IPS-15b (cell line): ENCODE measurements around the gene GRM6.

Experiments
- H3K27me3 ChIP-seq: one replicate; pipeline ENCODE4 v1.6.1; 2013; ENCODE audit warnings: low read length; ENCODE audit not compliant: control insufficient read depth, insufficient read depth
- H3K36me3 ChIP-seq: one replicate; pipeline ENCODE4 v1.6.1; 2013; ENCODE audit warnings: low read length; ENCODE audit not compliant: control insufficient read depth, insufficient read depth
- H3K4me1 ChIP-seq: one replicate; pipeline ENCODE4 v1.6.1; 2013; ENCODE audit warnings: mild to moderate bottlenecking, low read length; ENCODE audit not compliant: control insufficient read depth, insufficient read depth
- H3K4me3 ChIP-seq: one replicate; pipeline ENCODE4 v1.5.1; 2013; ENCODE audit warnings: low read depth, low read length
- H3K9ac ChIP-seq: one replicate; pipeline ENCODE4 v1.6.1; 2013; ENCODE audit warnings: low read depth, mild to moderate bottlenecking, low read length
- H3K9me3 ChIP-seq: one replicate; pipeline ENCODE4 v1.6.1; 2013; ENCODE audit warnings: mild to moderate bottlenecking, low read length; ENCODE audit not compliant: control insufficient read depth, insufficient read depth

GRM6 gene

DNA sequence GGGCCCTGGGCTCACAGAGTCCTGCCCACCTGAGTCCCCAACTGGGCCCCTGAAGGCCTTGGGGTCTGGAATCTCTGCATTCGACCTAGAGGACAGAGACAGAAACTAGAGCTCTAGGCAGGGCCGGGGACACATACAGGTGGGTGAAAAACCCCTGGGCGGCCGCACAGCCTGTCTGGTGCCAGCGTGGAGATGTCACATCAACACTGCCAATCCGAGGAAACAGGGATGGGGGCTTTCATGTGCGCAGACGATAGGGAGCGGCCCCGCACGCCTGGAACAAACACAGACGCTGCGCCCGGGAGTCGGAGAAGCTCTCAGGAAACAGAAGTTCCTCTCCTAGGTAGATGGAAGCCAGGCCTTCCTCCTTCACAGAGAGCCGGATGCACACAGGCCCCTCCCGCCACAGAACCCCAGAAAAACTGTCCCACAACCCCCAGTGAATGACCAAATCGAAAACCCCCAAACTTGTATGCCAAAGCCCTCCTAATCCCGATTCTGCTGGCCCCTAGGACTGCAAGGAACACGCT, 1.8 kb downstream of the GRM6 start:
- peaks cover under 1% of the 10 kb centered on the region for H3K9me3 ChIP-seq
- H3K9ac ChIP-seq = no peak overlapping the region
- no peak overlapping the region for H3K4me3 ChIP-seq
- no peaks in the 10 kb centered on the region for H3K4me1 ChIP-seq
- no peaks in the 10 kb centered on the region for H3K36me3 ChIP-seq
- H3K27me3 ChIP-seq = peaks cover 33% of the 10 kb centered on the region

DNA sequence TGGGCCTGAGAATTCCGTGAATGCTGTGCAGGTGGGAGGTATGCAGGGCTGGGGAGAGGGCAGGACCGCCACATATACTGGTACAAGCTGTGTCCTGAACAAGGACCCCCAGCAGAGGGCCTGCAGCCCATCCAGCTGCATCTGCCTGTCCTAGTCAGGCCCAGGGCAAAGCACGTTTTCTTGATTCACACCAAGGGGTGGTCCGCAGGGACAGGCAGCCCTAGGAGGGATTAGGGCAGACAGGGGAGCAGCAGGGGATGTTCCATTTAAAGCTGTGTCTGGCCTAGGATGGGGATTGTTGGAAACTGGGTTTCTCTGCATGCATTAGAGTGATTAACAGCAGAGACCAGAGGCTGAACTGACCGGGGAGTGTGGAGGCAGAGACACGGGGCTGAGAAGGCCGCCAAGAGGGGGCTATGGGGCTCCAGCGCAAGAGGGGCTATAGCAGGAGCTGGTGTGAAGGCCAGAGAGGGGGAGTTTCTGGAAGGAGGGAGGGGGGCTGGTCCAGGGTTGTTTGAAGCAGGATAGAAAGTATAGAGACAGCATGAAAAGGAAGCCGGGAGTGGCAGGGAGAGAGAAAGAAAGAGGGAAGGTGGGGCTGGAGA, 2.7 kb downstream of the GRM6 start:
- Histone ChIP-seq H3K9me3 (peaks cover 5% of the 10 kb centered on the region), H3K4me1 (no peaks in the 10 kb centered on the region), H3K4me3 (no peak overlapping the region), H3K27me3 (peaks cover 33% of the 10 kb centered on the region), H3K36me3 (no peaks in the 10 kb centered on the region), H3K9ac (no peak overlapping the region)

DNA sequence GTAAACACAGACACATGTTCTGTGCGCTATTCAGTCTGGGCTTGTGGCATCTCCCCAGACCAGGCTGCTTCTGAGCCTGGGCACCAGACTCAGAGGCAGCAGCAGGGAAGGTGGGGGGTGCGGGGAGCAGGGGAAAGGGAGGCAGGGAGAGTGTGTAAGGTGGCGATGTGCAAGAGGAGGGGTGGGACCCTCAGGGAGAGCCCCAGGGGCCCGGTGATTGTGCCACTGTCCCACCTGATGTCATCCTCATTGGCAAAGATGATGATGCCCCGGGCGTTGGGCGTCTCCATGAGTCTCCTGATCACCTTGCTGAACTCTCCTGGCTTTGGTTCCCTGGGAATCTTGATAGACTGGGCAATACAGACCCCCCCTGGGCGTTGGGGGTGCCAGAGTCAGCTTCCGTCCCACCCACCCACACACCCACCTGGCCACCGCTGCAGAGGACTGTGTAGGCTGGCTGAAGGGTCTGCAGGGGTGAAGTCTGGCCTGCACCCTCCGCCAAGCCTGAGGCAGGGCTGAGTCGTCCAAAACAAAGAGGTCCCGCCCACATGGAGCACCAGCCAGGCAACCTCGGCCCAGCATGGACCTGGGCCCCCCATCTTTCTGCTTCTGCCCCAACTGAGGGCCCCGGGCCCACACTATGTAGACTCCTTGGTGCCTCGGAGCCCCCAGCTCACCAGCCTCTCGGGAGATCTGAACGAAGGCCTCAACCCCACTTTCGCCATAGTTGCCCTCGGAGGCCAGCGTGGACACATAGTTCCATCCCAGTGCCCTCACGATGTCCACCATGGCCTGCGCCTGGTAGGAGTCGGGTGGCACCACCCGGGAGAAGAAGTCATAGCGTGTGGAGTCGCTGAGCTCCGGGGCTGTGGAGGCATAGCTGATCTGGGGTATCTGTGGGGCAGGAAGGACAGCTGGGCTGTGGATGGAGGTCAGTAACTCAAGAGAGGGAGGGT, 3.7 kb downstream of the GRM6 start:
- Histone ChIP-seq H3K9me3 (peaks cover 5% of the 10 kb centered on the region), H3K36me3 (no peaks in the 10 kb centered on the region), H3K27me3 (peaks cover 31% of the 10 kb centered on the region), H3K4me3 (no peak overlapping the region), H3K4me1 (no peaks in the 10 kb centered on the region), H3K9ac (no peak overlapping the region)

GRCh38 chr5:178990491-178990890, 4.6 kb downstream of the GRM6 start:
- Histone ChIP-seq H3K9me3 (peaks cover 5% of the 10 kb centered on the region), H3K9ac (no peak overlapping the region), H3K36me3 (no peaks in the 10 kb centered on the region), H3K4me3 (no peak overlapping the region), H3K4me1 (no peaks in the 10 kb centered on the region), H3K27me3 (peaks cover 23% of the 10 kb centered on the region)

GRCh38 chr5:178989311-178989710, 5.8 kb downstream of the GRM6 start:
- Histone ChIP-seq H3K9ac (no peak overlapping the region), H3K36me3 (no peaks in the 10 kb centered on the region), H3K4me1 (no peaks in the 10 kb centered on the region), H3K27me3 (peaks cover 15% of the 10 kb centered on the region), H3K4me3 (no peak overlapping the region), H3K9me3 (peaks cover 5% of the 10 kb centered on the region)

DNA sequence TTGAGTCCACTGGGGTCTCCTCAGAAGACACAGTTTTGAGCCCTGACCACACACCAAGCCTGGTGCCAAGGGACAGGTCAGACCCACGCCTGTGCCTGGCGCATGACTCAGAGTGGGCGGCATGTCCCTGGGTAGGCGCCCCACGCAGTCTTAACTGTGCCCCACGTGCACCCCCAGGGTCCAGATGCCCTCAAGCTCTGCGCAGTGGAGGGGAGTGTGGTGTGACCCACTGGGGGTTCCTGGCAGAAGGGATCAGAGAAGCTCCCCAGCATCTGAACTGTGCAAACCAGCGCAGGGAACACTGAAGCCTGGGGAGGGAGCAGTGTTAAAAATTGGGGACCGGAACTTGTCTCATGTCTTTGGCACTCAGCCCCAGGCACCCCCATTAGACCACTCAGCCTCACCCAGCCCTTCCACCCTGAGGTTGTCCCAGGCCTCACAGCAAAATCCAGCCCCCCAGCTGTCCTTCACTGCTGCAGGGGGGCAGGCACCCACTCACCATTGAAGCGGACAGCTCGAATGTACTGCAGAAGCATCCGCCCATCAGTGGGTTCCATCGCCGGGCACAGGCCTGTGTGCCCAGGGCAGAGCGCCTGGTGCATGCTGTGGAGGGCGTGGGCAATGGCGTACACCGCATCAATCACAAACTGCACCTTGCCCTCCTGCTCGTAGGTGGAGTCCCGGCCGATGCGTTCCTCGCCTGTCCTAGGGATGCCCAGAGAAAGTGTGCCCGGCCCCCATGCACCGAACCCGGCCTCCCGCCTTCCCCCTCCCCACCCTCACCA, 6.5 kb downstream of the GRM6 start:
- H3K4me1 ChIP-seq = no peaks in the 10 kb centered on the region
- H3K9me3 ChIP-seq = peaks cover 5% of the 10 kb centered on the region
- H3K27me3 ChIP-seq = peaks cover 8% of the 10 kb centered on the region
- H3K9ac ChIP-seq = no peak overlapping the region
- H3K36me3 ChIP-seq = no peaks in the 10 kb centered on the region
- H3K4me3 ChIP-seq = no peak overlapping the region

DNA sequence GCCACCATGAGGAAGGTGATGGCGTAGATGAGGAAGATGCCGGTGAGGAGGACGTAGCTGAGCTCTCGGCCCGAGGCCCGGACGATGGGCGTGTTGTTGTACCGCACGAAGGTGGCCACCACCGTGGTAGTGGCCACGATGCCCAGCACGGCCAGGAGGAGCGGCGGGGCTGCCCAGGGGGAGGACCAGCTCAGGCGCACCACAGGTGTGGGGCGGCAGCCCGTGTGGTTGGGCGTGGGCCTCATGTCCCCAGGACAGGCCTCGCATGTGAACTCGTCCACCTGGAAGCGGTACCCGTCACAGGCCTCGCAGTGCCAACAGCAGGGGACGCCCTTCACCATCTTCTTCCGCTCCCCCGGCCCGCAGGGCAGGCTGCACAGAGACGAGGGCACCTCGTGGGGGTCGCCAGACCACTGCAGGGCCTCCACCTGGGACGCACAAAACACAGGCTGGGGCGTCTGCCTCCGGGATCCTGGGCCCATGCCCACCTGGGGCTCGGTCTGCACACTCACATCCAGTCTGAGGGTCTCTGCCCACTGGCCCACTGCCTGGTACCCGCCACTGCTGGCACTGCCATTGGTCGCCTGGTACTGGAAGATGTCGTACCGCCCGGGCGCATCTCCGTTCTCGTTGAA, 8.7 kb downstream of the GRM6 start:
- H3K27me3 ChIP-seq = no peaks in the 10 kb centered on the region

GRCh38 chr5:178984145-178985072, 10.7 kb downstream of the GRM6 start:
- Histone ChIP-seq H3K4me3 (no peak overlapping the region), H3K36me3 (no peaks in the 10 kb centered on the region), H3K4me1 (no peaks in the 10 kb centered on the region), H3K27me3 (no peaks in the 10 kb centered on the region), H3K9me3 (peaks cover 10% of the 10 kb centered on the region), H3K9ac (no peak overlapping the region)

More for the DNA sequence above, 8.7 kb downstream of the GRM6 start:
- Histone ChIP-seq H3K36me3 (no peaks in the 10 kb centered on the region), H3K4me3 (no peak overlapping the region), H3K9me3 (peaks cover 7% of the 10 kb centered on the region), H3K4me1 (no peaks in the 10 kb centered on the region), H3K9ac (no peak overlapping the region)

GRCh38 chr5:178983728-178984127, 11.4 kb downstream of the GRM6 start:
- no peaks in the 10 kb centered on the region for H3K4me1 ChIP-seq
- H3K27me3 ChIP-seq = no peaks in the 10 kb centered on the region
- H3K36me3 ChIP-seq = no peaks in the 10 kb centered on the region
- H3K9ac ChIP-seq = no peak overlapping the region
- no peak overlapping the region for H3K4me3 ChIP-seq
- H3K9me3 ChIP-seq = peaks cover 10% of the 10 kb centered on the region

DNA sequence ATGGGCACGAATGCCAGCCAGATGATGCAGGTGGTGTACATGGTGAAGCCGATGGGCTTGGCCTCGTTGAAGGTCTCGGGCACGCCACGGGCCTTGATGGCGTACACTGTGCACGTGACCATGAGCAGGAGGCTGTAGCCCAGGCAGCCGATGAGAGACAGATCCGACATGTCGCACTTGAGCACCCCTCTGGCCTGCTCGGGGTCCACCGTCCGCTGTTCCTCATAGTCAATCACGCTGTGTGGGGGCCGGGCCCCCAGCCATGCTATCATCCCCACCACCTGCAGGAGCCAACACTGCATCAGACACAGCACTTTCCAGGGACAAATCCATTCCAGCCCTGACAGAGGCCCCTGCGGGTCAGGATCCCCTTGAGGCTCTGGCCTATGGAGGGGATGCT, 12.2 kb downstream of the GRM6 start:
- Histone ChIP-seq H3K36me3 (no peaks in the 10 kb centered on the region), H3K9ac (no peak overlapping the region), H3K4me3 (no peak overlapping the region), H3K27me3 (no peaks in the 10 kb centered on the region), H3K4me1 (no peaks in the 10 kb centered on the region), H3K9me3 (peaks cover 6% of the 10 kb centered on the region)
